Stimulated activated CD4-positive, alpha-beta T cell treated with anti-CD3 and anti-CD28 coated beads, Interleukin-12 subunit alpha, Interleukin-12 subunit beta, amount 100 ng/mL, for 48 hours (primary cell): ENCODE data around the gene TTC17.
"Not testable (repeated sequence)": the region's sequence is repeated elsewhere in the genome, so short reads cannot be mapped to it uniquely, and the experiment has no call there.

Experiments
- DNase-seq, 3 donors: peaks; one replicate each; pipeline ENCODE4 v3.0.0-alpha.2; 2020; ENCODE audit warnings: low read depth in 2 of 3, low spot score in 1 of 3

TTC17 gene, protein sequence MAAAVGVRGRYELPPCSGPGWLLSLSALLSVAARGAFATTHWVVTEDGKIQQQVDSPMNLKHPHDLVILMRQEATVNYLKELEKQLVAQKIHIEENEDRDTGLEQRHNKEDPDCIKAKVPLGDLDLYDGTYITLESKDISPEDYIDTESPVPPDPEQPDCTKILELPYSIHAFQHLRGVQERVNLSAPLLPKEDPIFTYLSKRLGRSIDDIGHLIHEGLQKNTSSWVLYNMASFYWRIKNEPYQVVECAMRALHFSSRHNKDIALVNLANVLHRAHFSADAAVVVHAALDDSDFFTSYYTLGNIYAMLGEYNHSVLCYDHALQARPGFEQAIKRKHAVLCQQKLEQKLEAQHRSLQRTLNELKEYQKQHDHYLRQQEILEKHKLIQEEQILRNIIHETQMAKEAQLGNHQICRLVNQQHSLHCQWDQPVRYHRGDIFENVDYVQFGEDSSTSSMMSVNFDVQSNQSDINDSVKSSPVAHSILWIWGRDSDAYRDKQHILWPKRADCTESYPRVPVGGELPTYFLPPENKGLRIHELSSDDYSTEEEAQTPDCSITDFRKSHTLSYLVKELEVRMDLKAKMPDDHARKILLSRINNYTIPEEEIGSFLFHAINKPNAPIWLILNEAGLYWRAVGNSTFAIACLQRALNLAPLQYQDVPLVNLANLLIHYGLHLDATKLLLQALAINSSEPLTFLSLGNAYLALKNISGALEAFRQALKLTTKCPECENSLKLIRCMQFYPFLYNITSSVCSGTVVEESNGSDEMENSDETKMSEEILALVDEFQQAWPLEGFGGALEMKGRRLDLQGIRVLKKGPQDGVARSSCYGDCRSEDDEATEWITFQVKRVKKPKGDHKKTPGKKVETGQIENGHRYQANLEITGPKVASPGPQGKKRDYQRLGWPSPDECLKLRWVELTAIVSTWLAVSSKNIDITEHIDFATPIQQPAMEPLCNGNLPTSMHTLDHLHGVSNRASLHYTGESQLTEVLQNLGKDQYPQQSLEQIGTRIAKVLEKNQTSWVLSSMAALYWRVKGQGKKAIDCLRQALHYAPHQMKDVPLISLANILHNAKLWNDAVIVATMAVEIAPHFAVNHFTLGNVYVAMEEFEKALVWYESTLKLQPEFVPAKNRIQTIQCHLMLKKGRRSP

DNA sequence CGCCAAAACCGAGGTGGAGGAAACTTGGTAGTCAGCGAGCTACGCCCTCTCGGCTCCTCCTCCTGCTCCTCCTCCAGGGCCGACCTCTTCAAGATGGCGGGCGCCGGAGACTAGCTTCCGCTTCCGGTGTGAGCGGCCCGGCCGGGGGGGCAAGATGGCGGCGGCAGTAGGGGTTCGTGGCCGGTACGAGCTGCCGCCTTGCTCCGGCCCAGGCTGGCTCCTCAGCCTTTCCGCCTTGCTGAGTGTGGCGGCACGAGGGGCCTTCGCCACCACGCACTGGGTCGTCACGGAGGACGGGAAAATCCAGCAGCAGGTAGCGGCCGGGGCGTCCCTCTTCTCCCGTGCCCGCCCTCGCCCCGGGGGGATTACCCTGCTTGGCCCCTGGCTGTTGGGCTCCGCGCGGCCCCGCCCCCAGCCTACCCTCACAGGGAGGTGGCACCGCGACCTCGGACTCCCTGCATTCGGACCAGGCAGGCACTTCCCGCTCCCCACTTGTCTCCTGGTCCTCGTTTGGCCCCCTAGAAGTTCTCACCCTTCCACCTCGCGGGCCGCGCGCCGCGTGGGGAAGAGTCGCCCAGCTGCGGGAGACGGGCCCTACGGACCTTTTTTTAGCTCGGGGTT is at the start of gene TTC17:
TTC17 (plus strand) TSS at position 120 of the 621 bp plus-strand sequence; CDS start at position 155, 35 bp downstream.
- peak; percentile 86 to 94 (median 88) for DNase-seq

DNA sequence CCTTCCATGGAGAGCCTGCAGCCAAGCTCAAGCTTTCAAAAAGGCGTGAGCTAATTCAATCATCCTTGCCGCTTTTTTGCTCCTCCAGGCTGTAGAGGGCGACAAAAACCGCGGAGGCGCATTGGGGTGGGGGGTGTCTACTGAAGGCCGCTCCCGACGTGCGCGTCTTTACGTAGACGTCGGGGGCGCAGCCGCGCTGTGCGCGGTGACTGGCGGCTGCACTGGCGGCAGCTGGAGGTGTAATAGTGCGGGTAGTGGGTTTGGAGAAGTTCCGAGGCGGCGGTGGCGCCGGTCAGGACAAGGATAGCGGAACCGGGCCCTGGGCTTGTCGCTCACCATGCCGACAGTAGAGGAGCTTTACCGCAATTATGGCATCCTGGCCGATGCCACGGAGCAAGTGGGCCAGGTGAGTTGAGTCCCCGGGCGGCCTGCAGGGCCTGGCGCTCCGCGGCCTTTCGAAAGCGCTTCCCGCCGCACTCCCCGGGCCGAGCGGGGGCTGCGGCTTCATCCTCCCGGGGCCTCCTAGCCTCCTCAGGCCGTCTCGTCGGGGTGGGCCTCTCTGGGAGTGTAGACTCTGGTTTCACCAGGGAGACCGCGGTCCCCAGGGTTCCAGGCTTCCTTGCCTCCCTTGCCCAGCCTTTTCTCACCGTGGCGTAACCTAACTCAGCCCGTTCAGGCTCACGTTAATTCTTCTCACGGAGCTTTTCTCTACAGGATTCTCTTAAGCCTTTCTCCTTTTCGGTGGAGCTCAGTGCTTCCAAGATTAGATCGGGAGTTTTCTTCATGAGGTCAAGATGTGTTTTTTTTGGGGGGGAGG is 46.7 kb upstream of the TTC17 start, which contains the start of gene API5:
API5 (plus strand) TSS at position 206 of the 817 bp plus-strand sequence; CDS start at position 338, 132 bp downstream.
- DNase-seq: peak; percentile 88 to 92 (median 92)

DNA sequence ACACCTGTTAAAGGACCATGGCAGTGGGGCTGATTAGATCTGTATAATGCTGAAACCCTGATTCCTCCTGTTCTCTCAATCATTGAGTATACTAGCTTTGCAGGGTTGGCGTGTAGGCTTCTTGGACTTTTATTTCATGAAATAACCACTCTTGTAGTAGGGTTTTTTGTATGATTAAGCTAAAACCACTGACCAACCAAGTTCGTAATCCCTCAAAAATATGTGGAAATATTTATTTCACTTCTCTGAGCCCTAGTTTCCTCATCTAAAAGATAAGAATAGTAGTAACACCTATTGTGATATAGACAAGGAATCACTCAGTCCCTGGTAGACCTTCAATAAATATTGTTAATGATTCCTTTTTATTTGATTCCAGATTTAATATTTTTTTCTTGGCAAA is 42.8 kb upstream of the TTC17 start:
- no peak for DNase-seq

DNA sequence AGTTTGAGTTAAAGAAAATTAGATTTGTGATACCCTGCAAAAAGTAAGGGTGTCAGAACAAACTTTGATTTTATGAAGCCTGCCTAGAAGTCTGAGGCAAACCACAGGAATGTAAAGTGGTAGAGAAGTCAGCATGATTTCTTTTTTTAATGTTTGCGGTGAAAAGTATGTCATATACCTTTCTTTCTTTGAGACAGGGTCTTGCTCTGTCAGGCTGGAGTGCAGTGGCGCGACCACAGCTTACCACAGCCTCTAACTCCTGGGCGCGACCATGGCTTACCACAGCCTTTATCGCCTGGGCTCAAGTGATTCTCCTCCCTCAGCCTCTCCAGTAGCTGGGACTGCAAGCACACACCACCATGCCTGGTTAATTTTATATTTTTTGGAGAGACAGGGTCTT is 42.3 kb upstream of the TTC17 start:
- no peak for DNase-seq

DNA sequence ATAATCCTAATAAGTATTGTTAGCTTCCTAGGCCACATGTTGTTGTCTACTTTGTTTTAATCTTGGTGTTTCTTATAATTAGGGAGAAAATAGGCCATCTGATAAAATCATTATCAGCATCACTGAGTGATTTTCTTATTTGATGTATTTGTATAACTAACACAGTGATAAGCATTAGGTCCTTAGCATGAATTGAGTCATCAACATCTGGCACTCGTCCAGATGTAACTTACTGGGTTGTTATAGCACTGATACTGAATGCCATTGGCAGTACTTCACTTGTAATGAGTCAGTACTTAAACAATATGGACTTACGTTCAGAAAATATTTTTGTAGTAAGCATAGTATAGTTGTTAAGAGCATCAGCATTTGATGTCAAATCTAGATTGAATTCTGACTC is 30.7 kb upstream of the TTC17 start:
- DNase-seq: no peak

DNA sequence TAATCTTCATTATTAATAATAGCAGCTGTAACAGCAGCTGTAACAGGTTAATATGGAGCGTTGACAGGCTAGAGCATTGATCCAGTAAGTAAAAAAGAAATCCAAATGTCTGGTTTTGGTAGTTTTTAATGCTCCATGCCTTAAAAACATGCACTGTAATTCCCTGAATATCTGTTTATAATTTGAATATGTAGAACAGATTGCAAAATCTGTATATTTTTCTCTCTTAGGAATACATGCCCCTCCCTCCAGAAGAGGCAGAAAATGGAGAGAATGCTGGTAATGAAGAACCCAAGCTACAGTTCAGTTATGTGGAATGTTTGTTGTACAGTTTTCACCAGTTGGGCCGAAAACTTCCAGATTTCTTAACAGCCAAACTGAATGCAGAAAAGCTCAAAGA is 30.2 kb upstream of the TTC17 start:
- no peak for DNase-seq

DNA sequence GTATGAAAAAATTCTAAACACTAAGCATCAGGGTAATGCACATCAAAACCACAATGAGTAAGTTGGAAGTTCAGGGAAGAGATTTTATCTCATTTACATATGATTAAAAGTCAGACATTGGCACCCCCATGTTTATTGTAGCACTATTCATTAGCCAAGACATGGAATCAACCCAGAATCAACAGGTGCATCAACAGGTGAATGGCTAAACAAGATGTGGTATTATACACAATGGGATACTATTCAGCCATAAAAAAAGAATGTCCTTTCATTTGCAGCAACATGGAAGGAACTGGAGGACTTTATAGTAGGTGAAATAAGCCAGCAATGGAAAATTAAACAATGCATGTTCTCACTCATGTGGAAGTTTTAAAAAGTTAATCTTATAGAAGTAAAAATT is 17.6 kb upstream of the TTC17 start:
- DNase-seq: no peak

DNA sequence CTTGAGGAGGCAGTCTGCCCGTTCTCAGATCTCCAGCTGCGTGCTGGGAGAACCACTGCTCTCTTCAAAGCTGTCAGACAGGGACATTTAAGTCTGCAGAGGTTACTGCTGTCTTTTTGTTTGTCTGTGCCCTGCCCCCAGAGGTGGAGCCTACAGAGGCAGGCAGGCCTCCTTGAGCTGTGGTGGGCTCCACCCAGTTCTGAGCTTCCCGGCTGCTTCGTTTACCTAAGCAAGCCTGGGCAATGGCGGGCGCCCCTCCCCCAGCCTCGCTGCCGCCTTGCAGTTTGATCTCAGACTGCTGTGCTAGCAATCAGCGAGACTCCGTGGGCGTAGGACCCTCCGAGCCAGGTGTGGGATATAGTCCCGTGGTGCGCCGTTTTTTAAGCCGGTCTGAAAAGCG is 7.3 kb upstream of the TTC17 start:
- DNase-seq: not testable (repeated sequence)

DNA sequence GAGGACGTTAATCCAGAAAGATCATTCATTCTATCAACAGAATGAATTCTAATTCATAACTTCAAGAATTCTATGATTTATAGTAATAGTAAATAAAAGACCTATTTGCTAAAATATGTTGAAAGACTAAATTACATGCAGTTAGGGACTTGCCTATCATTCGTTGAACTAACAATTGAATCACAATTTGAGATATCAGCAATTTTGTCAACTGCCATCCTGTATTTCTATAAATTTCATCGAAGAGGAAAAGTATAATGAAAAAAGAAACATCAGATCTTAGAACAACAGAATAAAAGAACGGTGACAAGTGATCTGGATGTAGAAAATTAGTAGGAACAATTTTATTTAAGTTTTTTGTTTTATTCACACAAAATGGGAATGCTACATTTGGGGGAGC is 4.4 kb upstream of the TTC17 start:
- DNase-seq: no peak

DNA sequence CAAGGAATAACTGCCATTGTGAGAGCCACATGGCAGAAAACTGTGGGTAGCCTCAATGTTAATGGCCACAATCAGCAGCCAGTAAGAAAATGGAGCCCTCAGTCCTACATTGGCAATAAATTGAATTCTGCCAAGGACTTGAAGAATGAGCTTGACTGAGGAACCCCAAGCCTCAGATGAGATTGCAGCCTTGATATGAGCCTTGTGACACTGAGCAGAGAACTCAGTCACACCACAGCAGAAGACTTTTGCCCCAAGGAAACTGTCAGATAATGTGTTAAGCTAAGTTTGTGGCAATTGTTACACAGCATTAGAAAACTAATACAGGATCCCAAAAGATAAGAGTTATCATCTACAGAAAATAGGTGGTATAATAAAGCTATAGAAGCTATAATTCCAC is 2.4 kb upstream of the TTC17 start:
- DNase-seq: no peak

DNA sequence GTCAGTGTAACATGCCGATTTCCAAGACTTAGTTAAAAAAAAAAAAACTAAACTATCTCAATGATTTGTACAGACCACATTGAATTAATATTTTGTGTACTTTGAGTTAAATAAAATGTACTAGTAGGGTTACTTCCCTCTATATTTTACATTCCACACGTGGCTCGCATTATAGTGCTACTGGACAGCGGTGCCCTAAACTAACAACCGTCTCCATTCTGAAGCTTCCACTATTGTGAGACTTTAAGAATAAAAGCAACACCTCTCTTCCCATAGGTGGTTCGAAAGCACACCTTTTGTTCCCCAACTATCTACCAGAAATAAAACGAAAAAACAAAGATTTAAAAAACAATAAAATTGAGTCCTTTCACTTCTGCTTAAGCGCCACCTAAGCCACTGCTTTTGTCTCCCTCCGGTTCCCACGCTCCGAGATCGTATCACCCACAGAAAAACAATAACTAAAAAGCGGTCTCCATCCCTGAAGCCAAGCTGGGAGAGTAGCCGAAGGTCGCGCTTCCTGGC is 380 bp upstream of the TTC17 start:
- DNase-seq: no peak

DNA sequence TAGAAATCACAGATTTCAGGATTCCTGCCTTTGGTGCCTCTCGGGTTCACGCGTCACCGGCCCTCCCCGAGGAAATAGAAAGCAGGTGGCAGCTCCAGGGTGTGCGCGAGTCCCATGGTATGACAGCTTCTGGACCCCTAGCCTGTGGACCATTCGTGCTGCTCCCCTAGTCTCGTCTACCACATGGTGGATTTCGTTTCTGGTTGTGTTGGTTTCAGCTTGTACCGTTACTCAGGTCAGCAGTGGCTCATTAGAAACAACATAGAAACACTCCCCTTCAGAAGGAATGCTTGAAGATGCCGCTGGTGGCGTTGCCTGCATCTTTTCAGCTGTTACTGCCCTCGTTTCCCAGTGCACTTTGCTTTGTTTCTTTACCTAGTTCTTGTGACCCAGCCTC is 700 bp downstream of the TTC17 start:
- peak in 2 of 3 donors; percentile 4 to 21 for DNase-seq

DNA sequence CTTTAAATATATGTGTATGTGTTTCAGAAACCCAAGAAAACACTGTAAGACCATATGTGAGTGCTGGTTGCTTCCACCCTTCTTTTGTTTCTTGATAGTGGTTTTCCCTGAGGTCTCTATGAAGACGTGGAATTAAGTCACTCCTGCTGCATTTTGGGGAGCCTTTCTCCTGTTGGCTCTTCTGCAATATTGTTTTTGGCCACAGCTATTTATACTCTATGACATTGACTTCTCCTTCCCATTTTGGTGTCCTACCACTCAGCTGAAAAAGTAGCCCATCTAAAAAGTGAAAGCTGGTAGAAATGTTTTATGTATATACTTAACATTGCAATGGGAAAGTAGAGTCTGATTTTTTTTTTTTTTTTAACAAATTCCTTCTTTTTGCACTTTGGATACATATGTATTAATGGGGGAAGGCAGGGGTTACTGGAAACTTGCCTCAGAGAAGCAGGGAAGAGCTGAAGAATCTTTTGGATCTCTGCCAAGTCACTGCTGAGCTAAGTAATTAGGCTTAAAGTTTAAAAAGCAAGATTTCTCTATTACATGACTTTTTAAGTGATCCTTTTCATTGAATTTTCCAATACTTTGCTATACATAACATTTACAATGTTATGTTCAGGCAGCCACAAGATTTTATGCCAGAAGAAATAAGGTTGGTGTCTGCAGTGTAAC is 1.8 kb downstream of the TTC17 start:
- DNase-seq: no peak

DNA sequence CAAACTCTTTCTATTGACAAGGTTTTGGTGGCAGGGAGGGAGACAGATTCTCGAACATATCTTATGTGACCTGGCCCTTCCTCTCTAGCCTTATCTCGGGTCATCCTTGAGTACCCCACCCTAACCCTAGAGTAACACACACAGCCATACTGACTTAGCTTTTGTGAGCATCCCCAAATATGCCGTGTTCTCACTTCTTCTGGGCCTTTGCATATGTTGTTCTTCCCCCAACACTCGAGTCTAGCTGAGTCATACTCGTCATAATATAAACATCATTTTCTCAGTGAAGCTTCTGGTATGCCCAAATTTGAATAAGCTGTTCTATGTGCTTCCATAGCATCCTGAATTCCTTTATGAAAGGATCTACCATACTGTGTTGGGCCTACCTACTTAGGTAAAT is 8.0 kb downstream of the TTC17 start:
- no peak for DNase-seq

DNA sequence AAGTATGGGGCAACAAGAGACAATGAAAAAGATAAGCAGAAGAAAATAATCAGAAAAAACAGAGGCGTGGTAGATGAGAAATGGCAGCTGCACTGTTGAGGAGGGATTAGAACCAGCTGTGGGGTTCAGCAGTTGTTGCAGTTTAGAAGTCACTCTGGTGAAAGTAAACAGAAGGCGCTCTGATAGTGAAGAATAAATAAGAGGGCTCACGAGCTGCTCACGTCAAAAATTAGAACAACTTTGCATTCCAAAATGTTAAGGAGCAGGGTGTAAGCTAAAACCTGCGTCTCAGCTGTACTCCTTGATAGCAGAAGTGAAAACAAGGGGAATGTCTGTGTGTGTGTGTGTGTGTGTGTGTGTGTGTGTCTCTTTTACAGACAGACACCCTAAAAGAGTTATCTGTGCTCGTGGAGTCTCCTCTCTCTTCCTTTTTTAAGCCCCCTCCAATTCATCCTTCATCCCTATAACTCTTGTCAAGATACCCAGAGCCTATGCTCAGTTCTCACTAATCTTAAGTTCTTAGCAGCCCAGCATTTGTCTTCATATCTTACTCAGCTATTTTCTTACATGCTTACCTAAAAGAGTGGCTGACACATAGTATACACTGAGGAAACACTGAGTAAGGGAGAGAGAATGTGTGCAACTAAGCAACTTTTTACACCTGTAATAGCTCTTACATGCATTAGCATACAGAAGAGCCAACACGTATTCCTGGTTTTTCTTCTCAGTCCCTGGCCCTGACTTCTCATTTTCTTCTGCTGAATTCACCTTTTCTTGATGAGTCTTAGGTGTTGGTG is 8.9 kb downstream of the TTC17 start:
- no peak for DNase-seq

DNA sequence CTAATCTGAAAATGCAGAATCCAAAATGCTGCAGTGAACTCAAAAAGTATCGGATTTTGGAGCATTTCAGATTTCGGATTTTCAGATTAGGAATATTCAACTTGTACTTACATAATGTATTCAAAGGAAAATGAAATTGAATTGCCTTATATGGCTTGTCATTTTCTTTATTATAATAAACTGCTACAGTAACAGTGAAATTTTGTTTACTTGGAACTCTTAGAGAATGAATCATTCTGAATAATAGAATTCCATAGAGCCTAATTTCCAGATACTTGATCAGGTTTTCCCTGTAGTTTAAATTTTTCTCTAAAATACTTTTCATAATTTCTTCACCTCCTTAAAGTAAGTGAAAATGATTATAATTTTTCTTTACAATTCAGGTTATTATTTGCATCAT is 17.3 kb downstream of the TTC17 start:
- DNase-seq: no peak

DNA sequence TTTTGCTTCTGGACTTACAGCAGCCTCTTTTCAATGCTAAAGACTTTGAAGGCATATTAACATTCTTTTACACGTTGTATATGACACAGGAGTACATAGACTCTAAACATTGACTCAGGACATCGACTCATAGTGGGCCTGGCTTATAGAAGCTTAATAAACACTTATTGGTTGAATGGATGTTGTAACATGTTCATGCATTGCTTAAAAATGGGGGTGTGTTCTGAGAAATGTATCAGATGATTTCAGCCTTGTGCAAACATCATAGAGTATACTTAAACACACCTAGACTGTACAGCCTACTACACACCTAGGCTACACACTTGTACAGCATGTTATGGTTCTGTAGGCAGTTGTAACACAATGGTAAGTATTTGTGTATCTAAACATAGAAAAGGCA is 17.9 kb downstream of the TTC17 start:
- no peak for DNase-seq

DNA sequence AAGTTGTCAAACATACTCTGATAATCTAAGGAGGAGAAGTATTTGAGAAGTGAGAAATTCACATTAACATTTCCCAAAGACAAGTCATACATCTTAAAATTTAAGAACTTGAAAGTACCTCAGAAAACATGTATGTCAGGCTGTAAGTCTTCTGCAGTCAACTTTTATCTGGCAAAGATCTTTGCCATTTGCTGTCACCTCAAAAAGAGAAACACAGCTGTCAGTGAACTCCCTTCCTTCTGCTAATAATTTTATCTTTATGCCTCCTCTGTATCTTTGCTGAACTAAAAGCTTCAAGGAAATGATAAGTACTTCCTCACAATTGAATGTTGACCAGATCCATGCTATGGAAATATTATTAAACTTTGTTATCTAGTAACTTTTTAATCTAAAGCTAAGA is 18.7 kb downstream of the TTC17 start:
- no peak for DNase-seq

DNA sequence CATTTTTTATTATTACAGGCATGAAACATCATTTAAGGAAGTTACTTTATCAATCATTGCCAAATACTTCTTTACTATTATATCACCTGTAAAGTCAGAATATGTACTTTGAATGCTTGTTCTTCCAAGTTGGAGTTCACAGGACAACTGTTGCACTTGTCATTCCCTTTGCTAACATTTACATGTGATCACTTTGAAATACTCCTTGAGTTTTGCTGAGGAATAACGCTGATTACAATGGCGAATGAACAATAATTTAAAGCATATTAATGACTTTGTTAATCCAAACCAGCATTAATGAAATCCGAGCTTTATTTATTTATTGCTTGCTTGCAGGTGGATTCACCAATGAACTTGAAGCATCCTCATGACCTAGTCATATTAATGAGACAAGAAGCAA is 20.2 kb downstream of the TTC17 start:
- no peak for DNase-seq
